Ovary (tissue), 3 donors: ENCODE results near the gene TSC22D2.

Source experiments
- POLR2A ChIP-seq: fragments of 450-650 bp; IDR thresholded peaks from one replicate; pipeline ENCODE4 v1.6.1; 2017; ENCODE audit warnings: antibody characterized with exemption, mild to moderate bottlenecking, moderate library complexity
- TF ChIP-seq, protein P1 (sequence below), 3 donors: fragments of 450-650 bp in 2 of 3; fragments of 200-600 bp in 1 of 3; IDR thresholded peaks; one replicate each; pipeline versions ENCODE4 v1.5.1 to v1.8.0; 2016 to 2022; ENCODE audit warnings: antibody characterized with exemption in 3 of 3, mild to moderate bottlenecking in 1 of 3
- donor health status: DM: no; HTN: no; CAD: no.

DNA sequence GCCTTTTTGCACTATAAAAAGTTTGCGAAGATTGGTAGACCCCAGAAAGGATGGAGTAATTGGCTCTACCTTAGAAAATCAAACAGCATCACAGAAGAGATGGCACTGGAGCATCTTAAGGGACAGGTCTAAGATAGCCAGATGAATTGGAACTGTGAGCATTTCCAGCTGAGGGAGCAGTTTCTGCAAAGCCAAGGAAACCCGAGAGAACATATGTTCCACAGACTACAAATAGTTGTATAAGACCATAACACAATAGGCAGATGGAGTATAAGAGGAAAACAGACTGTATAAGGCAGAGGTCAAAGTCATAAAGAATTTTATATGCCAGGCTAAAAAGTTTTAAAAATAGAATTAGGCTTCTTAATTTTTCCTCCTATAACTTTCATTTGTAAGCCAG is 46.0 kb downstream of the TSC22D2 start:
- TF ChIP-seq, protein P1, sequence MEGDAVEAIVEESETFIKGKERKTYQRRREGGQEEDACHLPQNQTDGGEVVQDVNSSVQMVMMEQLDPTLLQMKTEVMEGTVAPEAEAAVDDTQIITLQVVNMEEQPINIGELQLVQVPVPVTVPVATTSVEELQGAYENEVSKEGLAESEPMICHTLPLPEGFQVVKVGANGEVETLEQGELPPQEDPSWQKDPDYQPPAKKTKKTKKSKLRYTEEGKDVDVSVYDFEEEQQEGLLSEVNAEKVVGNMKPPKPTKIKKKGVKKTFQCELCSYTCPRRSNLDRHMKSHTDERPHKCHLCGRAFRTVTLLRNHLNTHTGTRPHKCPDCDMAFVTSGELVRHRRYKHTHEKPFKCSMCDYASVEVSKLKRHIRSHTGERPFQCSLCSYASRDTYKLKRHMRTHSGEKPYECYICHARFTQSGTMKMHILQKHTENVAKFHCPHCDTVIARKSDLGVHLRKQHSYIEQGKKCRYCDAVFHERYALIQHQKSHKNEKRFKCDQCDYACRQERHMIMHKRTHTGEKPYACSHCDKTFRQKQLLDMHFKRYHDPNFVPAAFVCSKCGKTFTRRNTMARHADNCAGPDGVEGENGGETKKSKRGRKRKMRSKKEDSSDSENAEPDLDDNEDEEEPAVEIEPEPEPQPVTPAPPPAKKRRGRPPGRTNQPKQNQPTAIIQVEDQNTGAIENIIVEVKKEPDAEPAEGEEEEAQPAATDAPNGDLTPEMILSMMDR (IDR thresholded peaks at IDR 0.05), result no peak
- no peak for TF ChIP-seq POLR2A
